Aorta (tissue), 5 donors: Measurements from ENCODE around the gene DGKQ. TPM values are rescaled to one million over a fixed set of nuclear protein-coding genes. Genes with fewer than 3 reads are reported as not detected.
A peak's percentile ranks its signal among the peaks of the same experiment; 100 is the strongest.
"Not testable (repeated sequence)": the region's sequence is repeated elsewhere in the genome, so short reads cannot be mapped to it uniquely, and the experiment has no call there.

ENCODE experiments used
- ATAC-seq: fragments of 200-7000 bp; cut with Tn5 transposase; one replicate; pipeline ENCODE4 v1.9.1; 2022; ENCODE audit warnings: moderate library complexity; ENCODE audit not compliant: low FRiP score
- DNase-seq, 2 donors: peaks; one replicate each; pipeline ENCODE4 v3.0.0-alpha.2; 2020
- H3K27ac ChIP-seq, 2 donors: one replicate each; pipeline ENCODE4 v1.5.1; 2013; ENCODE audit warnings: low read length in 2 of 2, mild to moderate bottlenecking in 2 of 2, moderate library complexity in 2 of 2, control low read depth in 1 of 2, inconsistent platforms in 1 of 2, low read depth in 1 of 2
- H3K27me3 ChIP-seq, 2 donors: one replicate each; pipeline ENCODE4 v1.6.1; 2013; ENCODE audit warnings: control low read depth in 1 of 2, low read length in 1 of 2, mild to moderate bottlenecking in 1 of 2, moderate library complexity in 1 of 2; ENCODE audit not compliant: insufficient read depth in 2 of 2, control insufficient read depth in 1 of 2
- H3K36me3 ChIP-seq, 2 donors: one replicate each; pipeline ENCODE4 v1.6.1; 2013; ENCODE audit warnings: control low read depth in 1 of 2, low read length in 1 of 2, mild to moderate bottlenecking in 1 of 2; ENCODE audit not compliant: insufficient read depth in 2 of 2, control insufficient read depth in 1 of 2
- H3K4me1 ChIP-seq, 2 donors: one replicate each; pipeline ENCODE4 v1.6.1; 2013; ENCODE audit warnings: low read length in 2 of 2, control low read depth in 1 of 2, mild to moderate bottlenecking in 1 of 2, moderate library complexity in 1 of 2; ENCODE audit not compliant: insufficient read depth in 2 of 2, control insufficient read depth in 1 of 2
- H3K4me3 ChIP-seq, 2 donors: one replicate each; pipeline ENCODE4 v1.5.1; 2013; ENCODE audit warnings: low read length in 2 of 2, control low read depth in 1 of 2, mild to moderate bottlenecking in 1 of 2
- H3K9me3 ChIP-seq: one replicate; pipeline ENCODE4 v1.6.1; 2013; ENCODE audit warnings: mild to moderate bottlenecking, low read length; ENCODE audit not compliant: control insufficient read depth
- WGBS, 2 donors: extraction: QIAGEN DNeasy Blood & Tissue Kit; methylation state at CpG; one replicate each; pipeline ENCODE4 v1.1.7; 2013; 5-methylcytosine and 5-hydroxymethylcytosine counted together
- intact Hi-C, 2 donors: fragments of 100-400 bp; cut with DNase I; formaldehyde crosslinking; loops; one replicate each; pipeline versions ENCODE4 v1.14.2 to v1.15.0; 2022
- polyA plus RNA-seq, 2 donors: library from polyadenylated mRNA; stranded (reverse); fragments of 200-250 nt; gene quantifications; one replicate each; pipeline ENCODE4 v1.2.3, GENCODE V29; 2013
- total RNA-seq, 2 donors: library from RNA; stranded (reverse); fragmentation: NEBNext Ultra II Directional; extraction: Animal tissue kit (Norgen Biotek cat#: 25700); gene quantifications; one replicate each; pipeline ENCODE4 v1.2.1, GENCODE V29; 2021
- donor health status: healthy with polysubstance abuse.
- donor health status: Bipolar disorder and iron deficiency.
- donor health status: DM: no; HTN: no; CAD: no.
- donor health status: DM: no; HTN: no; CAD: no.
- donor health status: DM: yes; HTN: yes; CAD: no.

DGKQ gene
- total and polyA plus RNA-seq, 4 donors: 5.4 to 14.2 (median 12.3) TPM

- not testable (repeated sequence) for ATAC-seq
- DNase-seq: peak in 1 of 2 donors; percentile 26
Measured at GRCh38 chr4:918591-918990, 54.8 kb downstream of the DGKQ start.

GRCh38 chr4:917992-918391 lies 55.4 kb downstream of the DGKQ start:
- WGBS, 2 donors: 98% methylated on average over 2 of the region's 2 CpGs
- H3K27me3 ChIP-seq: no peaks in the 10 kb centered on the region
- H3K9me3 ChIP-seq: no peaks in the 10 kb centered on the region
- H3K27ac ChIP-seq: no peak overlapping the region
- DNase-seq (no peak), ATAC-seq (no peak)
- H3K4me3 ChIP-seq: no peak overlapping the region
- H3K4me1 ChIP-seq: no peaks in the 10 kb centered on the region
- intact Hi-C loops: no loop called here
- H3K36me3 ChIP-seq: no peaks in the 10 kb centered on the region

More at GRCh38 chr4:918591-918990, 54.8 kb downstream of the DGKQ start:
- H3K4me1 ChIP-seq, H3K27me3 ChIP-seq, H3K9me3 ChIP-seq, H3K36me3 ChIP-seq, intact Hi-C loops, H3K27ac ChIP-seq, H3K4me3 ChIP-seq: not testable (repeated sequence)
- 91 to 92% methylated on average over 6 of the region's 6 CpGs for WGBS, 2 donors

DNA sequence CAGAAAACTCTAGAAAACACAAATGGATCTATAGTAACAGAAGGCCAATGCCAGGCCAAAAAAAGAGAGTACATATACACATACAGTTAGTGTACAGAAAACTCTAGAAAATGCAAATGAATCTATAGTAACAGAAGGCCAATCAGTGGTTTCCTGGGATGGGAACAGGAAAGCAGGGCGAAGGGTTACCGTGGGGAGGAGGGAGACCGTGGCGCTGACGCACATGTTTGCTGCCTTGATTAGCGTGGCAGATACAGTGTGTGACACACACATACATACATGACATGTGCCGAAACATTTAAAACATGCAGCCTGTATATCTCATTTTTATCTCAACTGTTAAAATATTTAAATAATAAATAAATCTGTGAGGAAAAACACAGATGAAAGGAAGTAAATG lies 55.9 kb downstream of the DGKQ start:
- no peaks in the 10 kb centered on the region for H3K27me3 ChIP-seq
- DNase-seq (no peak), ATAC-seq (no peak)
- intact Hi-C loops: no loop called here
- H3K9me3 ChIP-seq: no peaks in the 10 kb centered on the region
- no peaks in the 10 kb centered on the region for H3K4me1 ChIP-seq
- no peaks in the 10 kb centered on the region for H3K36me3 ChIP-seq
- H3K27ac ChIP-seq: no peak overlapping the region
- WGBS, 2 donors: 91 to 98% methylated on average over 7 of the region's 7 CpGs
- no peak overlapping the region for H3K4me3 ChIP-seq

- no peaks in the 10 kb centered on the region for H3K27me3 ChIP-seq
- no peaks in the 10 kb centered on the region for H3K9me3 ChIP-seq
- H3K4me1 ChIP-seq: no peaks in the 10 kb centered on the region
- WGBS, 2 donors: 64 to 67% methylated on average over 8 of the region's 8 CpGs
- ATAC-seq: no peak
- H3K36me3 ChIP-seq: peaks cover 0 to 4% of the 10 kb centered on the region in 2 donors
- peak in 1 of 2 donors; percentile 44 for DNase-seq
- intact Hi-C loops: no loop called here
- no peak overlapping the region for H3K4me3 ChIP-seq
- no peak overlapping the region for H3K27ac ChIP-seq
Measured at GRCh38 chr4:915595-915994, 57.8 kb downstream of the DGKQ start.

DNA sequence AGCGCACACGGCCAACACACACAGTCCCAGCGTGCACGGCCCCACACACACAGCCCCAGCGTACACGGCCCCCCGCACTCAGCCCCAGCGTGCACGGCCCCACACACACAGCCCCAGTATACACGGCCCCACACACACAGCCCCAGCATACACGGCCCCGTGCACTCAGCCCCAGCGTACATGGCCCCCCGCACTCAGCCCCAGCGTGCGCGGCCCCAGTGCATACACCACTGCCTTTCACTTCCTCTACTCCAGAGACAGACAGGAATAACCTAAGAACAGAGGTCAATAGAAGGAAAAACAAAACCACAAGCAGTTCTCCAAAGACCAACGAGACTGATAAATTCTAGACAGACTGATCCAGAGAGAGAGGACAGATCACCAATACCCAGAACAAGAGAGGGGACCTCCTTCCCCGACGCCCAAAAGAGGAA lies 58.3 kb downstream of the DGKQ start:
- 66 to 72% methylated on average over 20 of the region's 20 CpGs for WGBS, 2 donors
- Histone ChIP-seq H3K9me3 (no peaks in the 10 kb centered on the region), H3K27ac (no peak overlapping the region), H3K4me3 (no peak overlapping the region), H3K36me3 (peaks cover 0 to 4% of the 10 kb centered on the region in 2 donors), H3K27me3 (no peaks in the 10 kb centered on the region), H3K4me1 (no peaks in the 10 kb centered on the region)
- ATAC-seq: no peak
- intact Hi-C loops: no loop called here
- DNase-seq: peak; percentile 46 to 68

- intact Hi-C loops: no loop called here
- Histone ChIP-seq H3K4me3 (no peak overlapping the region), H3K9me3 (no peaks in the 10 kb centered on the region), H3K4me1 (no peaks in the 10 kb centered on the region), H3K36me3 (peaks cover 0 to 4% of the 10 kb centered on the region in 2 donors), H3K27ac (no peak overlapping the region), H3K27me3 (no peaks in the 10 kb centered on the region)
- WGBS, 2 donors: 85 to 86% methylated on average over 20 to 21 of the region's 21 CpGs
- ATAC-seq (no peak), DNase-seq (no peak)
Measured at GRCh38 chr4:914531-914930, 58.8 kb downstream of the DGKQ start.

DNA sequence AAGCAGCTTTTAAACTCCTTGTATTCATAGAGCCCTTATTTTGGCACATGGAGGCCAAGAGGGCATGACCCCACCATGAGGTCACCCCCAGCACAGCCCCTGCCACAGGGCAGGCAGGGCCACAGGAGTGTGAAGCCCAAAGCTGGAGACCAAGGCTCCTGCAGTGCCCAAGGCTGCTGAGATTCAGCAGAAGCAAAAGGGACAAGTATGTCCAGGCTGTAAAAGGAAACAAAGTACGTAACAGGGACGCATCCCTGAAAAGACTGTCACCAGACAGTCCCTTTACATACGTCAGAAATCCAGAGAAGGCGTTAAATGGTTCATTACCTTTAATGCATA lies 60.1 kb downstream of the DGKQ start:
- no peaks in the 10 kb centered on the region for H3K4me1 ChIP-seq
- no peak for ATAC-seq
- peak in 1 of 2 donors; percentile 55 for DNase-seq
- no peaks in the 10 kb centered on the region for H3K27me3 ChIP-seq
- peaks cover 0 to 4% of the 10 kb centered on the region in 2 donors for H3K36me3 ChIP-seq
- no peak overlapping the region for H3K4me3 ChIP-seq
- no peak overlapping the region for H3K27ac ChIP-seq
- H3K9me3 ChIP-seq: no peaks in the 10 kb centered on the region
- intact Hi-C loops: no loop called here
- 90 to 96% methylated on average over 4 of the region's 4 CpGs for WGBS, 2 donors

- no peaks in the 10 kb centered on the region for H3K9me3 ChIP-seq
- peaks cover 0 to 4% of the 10 kb centered on the region in 2 donors for H3K36me3 ChIP-seq
- intact Hi-C loops: no loop called here
- 81 to 84% methylated on average over 19 of the region's 19 CpGs for WGBS, 2 donors
- no peak overlapping the region for H3K27ac ChIP-seq
- ATAC-seq: no peak
- no peak overlapping the region for H3K4me3 ChIP-seq
- no peaks in the 10 kb centered on the region for H3K27me3 ChIP-seq
- peak; percentile 23 to 31 for DNase-seq
- H3K4me1 ChIP-seq: no peaks in the 10 kb centered on the region
Measured at GRCh38 chr4:912548-913279, 60.7 kb downstream of the DGKQ start.

DNA sequence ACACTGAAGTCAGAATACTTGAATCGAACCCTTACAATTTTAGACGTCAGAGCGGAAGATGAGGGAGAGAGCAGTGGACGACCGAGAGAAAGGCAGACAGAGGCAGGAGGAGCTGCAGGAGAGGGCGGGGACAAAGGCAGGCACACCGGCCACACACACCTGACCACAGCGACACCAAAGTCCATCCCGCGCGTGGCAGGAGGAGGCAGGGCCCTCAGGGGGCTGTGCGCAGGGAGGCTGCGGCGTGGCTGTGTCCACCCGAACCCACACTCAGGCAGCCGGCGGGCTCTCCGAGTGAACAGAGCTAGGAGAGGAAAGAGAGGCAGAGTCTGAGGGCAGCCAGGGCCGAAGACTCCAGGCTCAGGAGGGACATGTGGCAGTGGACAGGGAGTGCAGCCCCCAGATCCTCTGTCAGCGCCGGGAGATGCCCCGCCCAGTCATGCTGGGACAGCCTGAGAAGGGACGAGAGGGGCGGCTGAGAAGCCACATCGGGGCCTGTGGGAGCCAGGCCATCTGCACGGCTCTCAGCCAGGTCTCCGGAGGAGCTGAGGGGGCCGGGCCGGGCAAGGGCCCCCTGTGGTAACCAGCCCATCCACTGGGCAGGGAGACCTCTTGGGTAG lies 61.4 kb downstream of the DGKQ start:
- H3K4me1 ChIP-seq: no peaks in the 10 kb centered on the region
- H3K27ac ChIP-seq: no peak overlapping the region
- ATAC-seq (no peak), DNase-seq (peak; percentile 14 to 70)
- H3K27me3 ChIP-seq: no peaks in the 10 kb centered on the region
- intact Hi-C loops: no loop called here
- H3K9me3 ChIP-seq: no peaks in the 10 kb centered on the region
- H3K36me3 ChIP-seq: peaks cover 0 to 4% of the 10 kb centered on the region in 2 donors
- no peak overlapping the region for H3K4me3 ChIP-seq
- 86 to 90% methylated on average over 29 of the region's 29 CpGs for WGBS, 2 donors
